ENCODE data around the gene NT5DC4. TPM values are rescaled to one million over a fixed set of nuclear protein-coding genes. Genes with fewer than 3 reads are reported as not detected.

The NT5DC4 gene
- total and polyA plus RNA-seq, 3 donors from 2014 or later = 2.8 to 4.2 (median 2.9) TPM

- DNase-seq = no peak
- no peaks in the 10 kb centered on the region for H3K9me3 ChIP-seq
- H3K27me3 ChIP-seq = no peaks in the 10 kb centered on the region
- H3K27ac ChIP-seq = no peak overlapping the region
- no peaks in the 10 kb centered on the region for H3K36me3 ChIP-seq (ENCODE audit: low read depth, missing control alignments)
- intact Hi-C loops (cut with DNase I; ENCODE audit: low total_unique reads) = loop anchor here (10.0 kb wide), 1 partner anchor 103 kb away; no protein-coding TSS in a partner anchor
- no peak overlapping the region for H3K4me3 ChIP-seq
- TF ChIP-seq CTCF (IDR thresholded peaks at IDR 0.05) (no peak), POLR2A (IDR thresholded peaks at IDR 0.05) (no peak)
- H3K4me1 ChIP-seq = no peaks in the 10 kb centered on the region
- WGBS, 2 donors = 88 to 89% methylated on average over 11 to 19 of the region's 19 CpGs
These were observed 6.6 kb downstream of the NT5DC4 start for GRCh38 chr2:112727276-112728028.

GRCh38 chr2:112728029-112728362, 7.2 kb downstream of the NT5DC4 start:
- WGBS, 2 donors = 54 to 66% methylated on average over 3 to 4 of the region's 4 CpGs
- no peak overlapping the region for H3K27ac ChIP-seq
- no peaks in the 10 kb centered on the region for H3K27me3 ChIP-seq
- H3K36me3 ChIP-seq (ENCODE audit: low read depth, missing control alignments) = no peaks in the 10 kb centered on the region
- no peak for TF ChIP-seq POLR2A (IDR thresholded peaks at IDR 0.05)
- no peak for TF ChIP-seq CTCF (IDR thresholded peaks at IDR 0.05)
- H3K4me1 ChIP-seq = no peaks in the 10 kb centered on the region
- intact Hi-C loops (cut with DNase I; ENCODE audit: low total_unique reads) = loop anchor here (10.0 kb wide), 1 partner anchor 103 kb away; no protein-coding TSS in a partner anchor
- DNase-seq = no peak
- H3K9me3 ChIP-seq = no peaks in the 10 kb centered on the region
- H3K4me3 ChIP-seq = no peak overlapping the region

GRCh38 chr2:112728378-112729175, 7.8 kb downstream of the NT5DC4 start:
- Histone ChIP-seq H3K9me3 (no peaks in the 10 kb centered on the region), H3K36me3 (ENCODE audit: low read depth, missing control alignments) (no peaks in the 10 kb centered on the region), H3K4me3 (no peak overlapping the region), H3K4me1 (no peaks in the 10 kb centered on the region), H3K27ac (no peak overlapping the region), H3K27me3 (no peaks in the 10 kb centered on the region)
- 58 to 63% methylated on average over 10 to 11 of the region's 11 CpGs for WGBS, 2 donors
- no peak for DNase-seq
- intact Hi-C loops (cut with DNase I; ENCODE audit: low total_unique reads) = loop anchor here (10.0 kb wide), 1 partner anchor 104 kb away; no protein-coding TSS in a partner anchor
- TF ChIP-seq CTCF (IDR thresholded peaks at IDR 0.05) = no peak
- TF ChIP-seq POLR2A (IDR thresholded peaks at IDR 0.05) = no peak

- intact Hi-C loops (cut with DNase I; ENCODE audit: low total_unique reads) = no loop called here
- Histone ChIP-seq H3K27ac (no peak overlapping the region), H3K4me3 (no peak overlapping the region), H3K36me3 (ENCODE audit: low read depth, missing control alignments) (no peaks in the 10 kb centered on the region), H3K4me1 (no peaks in the 10 kb centered on the region), H3K9me3 (no peaks in the 10 kb centered on the region), H3K27me3 (no peaks in the 10 kb centered on the region)
- WGBS, 2 donors = 86 to 87% methylated on average over 8 of the region's 8 CpGs
- TF ChIP-seq CTCF (IDR thresholded peaks at IDR 0.05) = no peak
- no peak for DNase-seq
These were observed 9.4 kb downstream of the NT5DC4 start for GRCh38 chr2:112730216-112730615.

Data from testis (tissue), 3 donors.